ENCODE data around the gene HOXD3. TPM values are rescaled to one million over a fixed set of nuclear protein-coding genes. Genes with fewer than 3 reads are reported as not detected.
A peak's percentile ranks its signal among the peaks of the same experiment; 100 is the strongest.

HOXD3 gene
- total and polyA plus RNA-seq, 2 of the 8 experiments (the other 6 are each of a cell fraction or from before 2014, with no cell fraction given): not detected

GRCh38 chr2:176172007-176172894, 15.1 kb downstream of the HOXD3 start:
- peaks cover 3 to 25% (median 15%) of the 10 kb centered on the region in 4 experiments for H3K4me1 ChIP-seq (replicated peaks in 1 of 4; ENCODE audit: control insufficient read depth in 3 of 4, insufficient read depth in 4 of 4, low read length in 3 of 4)
- peak overlapping the region in 3 of 4 experiments; percentile 7 to 47 (median 14); a peak in 5 of 8 replicates for H3K4me3 ChIP-seq (ENCODE audit: extremely low read depth in 1 of 4, insufficient read depth in 2 of 4, low read depth in 3 of 4, low read length in 4 of 4)
- TF ChIP-seq JUN (IDR thresholded peaks at IDR 0.05; ENCODE audit: low read depth, low read length): no peak
- no peak for TF ChIP-seq RXRA (IDR thresholded peaks at IDR 0.05; ENCODE audit: insufficient read depth, low read depth, low read length)
- peak; percentile 72 for TF ChIP-seq KDM4A (IDR thresholded peaks at IDR 0.05; ENCODE audit: low read depth, low read length, severe bottlenecking)
- TF ChIP-seq ASH2L (IDR thresholded peaks at IDR 0.05; ENCODE audit: low read length): no peak
- no peak; a peak in 1 of 4 replicates for TF ChIP-seq RAD21 (IDR thresholded peaks at IDR 0.05 in 1 of 2, conservative IDR thresholded peaks at IDR 0.05 in 1 of 2; ENCODE audit: low read depth in 2 of 2, low read length in 2 of 2)
- TF ChIP-seq HDAC2 (IDR thresholded peaks at IDR 0.05; ENCODE audit: borderline replicate concordance in 1 of 2, low read depth in 2 of 2, low read length in 2 of 2): no peak
- TF ChIP-seq EZH2 (IDR thresholded peaks at IDR 0.05; ENCODE audit: low read depth, low read length, severe bottlenecking): peak; percentile 100
- peak; percentile 99 for TF ChIP-seq SUZ12 (IDR thresholded peaks at IDR 0.05; ENCODE audit: low read length)
- TF ChIP-seq RNF2 (IDR thresholded peaks at IDR 0.05; ENCODE audit: borderline replicate concordance, low read depth, low read length, missing control alignments, poor library complexity, severe bottlenecking): peak; percentile 99

More at GRCh38 chr2:176172007-176172894, 15.1 kb downstream of the HOXD3 start:
- H2BK120ac ChIP-seq (replicated peaks; ENCODE audit: low read depth, low read length): no peak overlapping the region
- no peak overlapping the region for H3K23ac ChIP-seq (ENCODE audit: insufficient read length)
- H3K56ac ChIP-seq (replicated peaks; ENCODE audit: insufficient read length, low read depth, low read length): no peak overlapping the region
- no peaks in the 10 kb centered on the region for H3K79me1 ChIP-seq (ENCODE audit: low read depth, low read length)
- H2AK5ac ChIP-seq (ENCODE audit: low read depth, low read length): no peak overlapping the region
- peaks cover 3% of the 10 kb centered on the region; the same call in 1 of the 2 replicates for H3K23me2 ChIP-seq (ENCODE audit: low read depth, low read length)
- no peak overlapping the region for H4K91ac ChIP-seq (replicated peaks; ENCODE audit: insufficient read length, low read length)
- H2BK15ac ChIP-seq (ENCODE audit: low read length): no peak overlapping the region
- peak overlapping the region; percentile 79 for H4K8ac ChIP-seq (ENCODE audit: extremely low read depth, insufficient read depth, low read length)
- no peaks in the 10 kb centered on the region for H3K9me3 ChIP-seq (ENCODE audit: insufficient read depth in 2 of 2, low read depth in 1 of 2, low read length in 1 of 2)
- no peaks in the 10 kb centered on the region; a peak in 1 of 8 replicates for H3K36me3 ChIP-seq (ENCODE audit: control insufficient read depth in 2 of 4, insufficient read depth in 4 of 4, low read length in 3 of 4)
- peaks cover 3 to 37% of the 10 kb centered on the region in 2 experiments for H4K20me1 ChIP-seq (replicated peaks in 1 of 2; ENCODE audit: control insufficient read depth in 1 of 2, insufficient read depth in 2 of 2, low read length in 2 of 2)
- no peak overlapping the region for H2BK5ac ChIP-seq (ENCODE audit: low read depth, low read length)
- peak overlapping the region; percentile 76 to 81 for H3K4me2 ChIP-seq (ENCODE audit: insufficient read depth in 1 of 2, low read depth in 2 of 2, low read length in 2 of 2)
- no peak overlapping the region for H3K27ac ChIP-seq (ENCODE audit: low read depth, low read length)
- no peak overlapping the region for H4K5ac ChIP-seq (ENCODE audit: insufficient read length, low read depth, low read length)
- H3K79me2 ChIP-seq (ENCODE audit: control insufficient read depth in 1 of 2, insufficient read depth in 2 of 2, low read length in 2 of 2): no peaks in the 10 kb centered on the region
- H2AFZ ChIP-seq (ENCODE audit: low read length): peak overlapping the region; percentile 7; the same call in 1 of the 2 replicates
- peak overlapping the region; percentile 75 for H2BK12ac ChIP-seq (ENCODE audit: low read depth, low read length)
- H3K27me3 ChIP-seq (replicated peaks in 1 of 4; ENCODE audit: control insufficient read depth in 3 of 4, extremely low read depth in 1 of 4, insufficient read depth in 3 of 4, low read length in 3 of 4): peaks cover 94 to 100% (median 99%) of the 10 kb centered on the region in 4 experiments
- DNase-seq (ENCODE audit: low read depth in 1 of 2, low spot score in 2 of 2): peak in 1 of 2 experiments; percentile 78
- FAIRE-seq: no peak
- no peak overlapping the region for H2BK20ac ChIP-seq (ENCODE audit: low read length)
- POLR2A ChIA-PET (ENCODE audit: partially characterized antibody): interaction anchor here (0.5 to 1.3 kb wide), 2 partner anchors 14 to 48 kb away, joined by 3 to 6 read pairs; no protein-coding TSS in a partner anchor
- WGBS, 2 experiments (ENCODE audit: extremely low coverage in 1 of 2, insufficient coverage in 1 of 2, insufficient read length in 1 of 2, insufficient replicate concordance in 2 of 2, low coverage in 1 of 2, low lambda C conversion rate in 2 of 2, missing lambda C conversion rate in 1 of 2): 6% methylated on average over 44 of the region's 60 CpGs; no CpG with 5 or more reads in 1 of the 2 experiments
- H3K9ac ChIP-seq (replicated peaks in 1 of 4; ENCODE audit: extremely low read depth in 1 of 4, low read depth in 3 of 4, low read length in 3 of 4): no peak overlapping the region
- no peak overlapping the region for H3K14ac ChIP-seq (ENCODE audit: insufficient read length)
- H3K18ac ChIP-seq (ENCODE audit: extremely low read depth, low read length): peak overlapping the region; percentile 43; the same call in 1 of the 2 replicates
- CTCF ChIA-PET (ENCODE audit: partially characterized antibody): interaction anchor here (1.0 to 7.5 kb wide), 8 partner anchors 10 to 480 kb away, joined by 3 to 60 read pairs (median 4); partner anchors contain the start of gene HOXD1
- no peak overlapping the region for H3K4ac ChIP-seq (replicated peaks; ENCODE audit: insufficient read length, low read depth, low read length)
